HS-5 (cell line): Measurements from ENCODE around the gene IQCK.
"Not testable (repeated sequence)": the region's sequence is repeated elsewhere in the genome, so short reads cannot be mapped to it uniquely, and the experiment has no call there.

Experiments used
- DNase-seq: peaks from one replicate; pipeline ENCODE4 v3.0.0-alpha.2; 2012; ENCODE audit warnings: low read depth

Gene IQCK

DNA sequence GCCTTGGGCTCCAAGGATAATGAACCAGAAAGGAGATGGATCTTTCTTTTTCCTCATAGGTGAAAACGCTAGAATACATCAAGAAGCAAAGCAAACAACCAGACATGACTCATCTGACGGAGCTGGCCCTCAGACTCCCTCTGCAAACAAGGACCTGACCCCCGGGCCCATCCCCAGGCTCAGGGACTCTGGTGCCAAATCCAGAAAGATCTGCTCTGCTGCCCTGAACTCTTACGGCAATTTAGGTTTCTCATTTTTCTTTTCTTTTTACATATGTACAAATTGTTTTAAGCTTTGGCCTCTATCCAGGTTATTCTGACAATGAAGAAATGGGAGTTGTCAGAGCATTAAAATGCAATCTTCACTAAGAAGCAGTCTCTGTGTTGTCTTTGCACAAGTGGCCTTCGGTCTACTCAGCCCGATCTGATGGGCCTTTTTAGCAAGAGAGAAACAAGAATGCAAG lies 17.7 kb upstream of the IQCK start:
- no peak for DNase-seq

GRCh38 chr16:19701091-19701490 lies 17.0 kb upstream of the IQCK start:
- DNase-seq = no peak

- no peak for DNase-seq
These were observed 14.7 kb upstream of the IQCK start for GRCh38 chr16:19703172-19703889.

GRCh38 chr16:19704321-19705145 lies 13.5 kb upstream of the IQCK start:
- DNase-seq = no peak

GRCh38 chr16:19705146-19705501 lies 12.9 kb upstream of the IQCK start:
- DNase-seq = no peak

- no peak for DNase-seq
These were observed 12.2 kb upstream of the IQCK start for GRCh38 chr16:19705843-19706242.

GRCh38 chr16:19706846-19707245 lies 11.2 kb upstream of the IQCK start:
- DNase-seq = no peak

- no peak for DNase-seq
These were observed 10.3 kb upstream of the IQCK start for GRCh38 chr16:19707569-19708295.

DNA sequence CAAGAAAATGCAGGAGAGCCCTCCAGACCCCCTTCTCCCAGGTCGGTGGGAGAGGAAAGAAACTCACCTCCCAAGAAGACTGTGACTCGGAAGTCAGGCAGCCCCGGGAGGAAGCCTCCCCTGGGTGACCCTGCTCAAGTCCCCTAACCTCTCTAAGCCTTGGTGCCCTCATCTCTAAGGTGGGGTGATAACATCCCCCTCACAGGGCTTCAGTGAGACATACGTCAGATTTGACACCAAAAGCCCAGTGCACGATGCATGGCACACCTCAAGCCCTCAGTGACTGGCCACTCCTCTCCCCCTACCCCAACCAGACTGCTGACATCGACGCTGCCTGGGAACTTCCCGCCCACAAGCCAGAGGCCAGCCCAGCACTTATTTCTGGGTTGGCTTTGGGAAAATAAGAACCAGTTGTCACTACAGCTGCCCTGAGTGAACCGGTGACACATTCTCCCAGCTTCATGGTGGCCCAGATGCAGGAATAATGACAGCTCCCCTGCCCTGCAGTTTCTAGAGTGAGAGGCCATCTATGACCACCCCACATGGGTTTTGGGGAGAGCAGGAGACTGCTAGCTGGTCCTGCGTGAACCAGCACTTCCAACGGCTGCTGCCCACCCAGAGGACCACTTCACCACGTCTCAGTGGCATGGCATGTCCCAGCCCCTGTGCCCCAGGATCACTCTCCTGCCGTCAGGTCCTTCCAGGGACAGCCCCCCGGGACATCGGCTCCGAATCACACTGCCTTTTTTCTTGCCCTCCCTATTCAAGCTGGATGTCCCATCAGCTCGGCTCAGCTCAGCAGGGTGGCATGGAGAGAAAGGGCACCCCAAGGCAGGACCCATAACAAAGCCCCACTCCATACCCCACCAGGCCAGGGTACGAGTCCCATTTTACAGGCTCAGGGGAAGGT lies 9.5 kb upstream of the IQCK start:
- DNase-seq = no peak

DNA sequence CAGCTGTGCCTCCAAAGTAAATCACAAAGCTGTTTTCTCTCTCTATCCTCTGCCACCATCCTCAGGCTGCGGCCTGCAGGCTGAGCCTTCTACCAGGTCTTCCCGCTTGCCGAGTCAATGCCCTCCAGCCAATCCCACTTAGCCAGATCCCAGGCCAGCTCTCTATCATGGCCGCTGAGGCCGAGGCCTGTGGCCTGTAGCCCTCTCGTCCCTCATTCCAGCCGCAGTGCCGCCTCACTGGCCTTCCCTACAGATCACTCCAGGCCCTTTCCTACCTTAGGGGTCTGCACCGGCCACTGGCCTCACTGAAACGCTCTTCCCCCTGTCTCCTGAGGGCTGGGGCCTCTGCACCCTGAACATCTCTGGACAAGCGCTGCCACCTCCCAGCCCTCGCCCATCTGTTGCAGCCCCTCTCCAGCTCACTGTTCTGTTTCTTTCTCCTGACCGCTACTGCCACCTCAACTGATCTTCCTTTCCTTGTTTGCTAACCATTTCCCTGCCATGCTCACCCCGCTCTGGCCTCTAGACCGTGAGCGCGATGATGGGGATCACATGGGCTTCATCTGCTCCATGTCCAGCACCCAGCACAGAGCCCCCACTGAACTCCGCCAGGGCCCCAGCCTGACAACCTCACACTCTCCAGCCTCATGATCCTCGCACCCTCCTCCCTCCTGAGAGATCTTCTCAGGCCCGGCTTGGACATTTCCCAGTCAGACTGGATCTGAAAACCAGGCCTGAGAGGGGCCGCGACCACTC lies 8.5 kb upstream of the IQCK start:
- DNase-seq = no peak

DNA sequence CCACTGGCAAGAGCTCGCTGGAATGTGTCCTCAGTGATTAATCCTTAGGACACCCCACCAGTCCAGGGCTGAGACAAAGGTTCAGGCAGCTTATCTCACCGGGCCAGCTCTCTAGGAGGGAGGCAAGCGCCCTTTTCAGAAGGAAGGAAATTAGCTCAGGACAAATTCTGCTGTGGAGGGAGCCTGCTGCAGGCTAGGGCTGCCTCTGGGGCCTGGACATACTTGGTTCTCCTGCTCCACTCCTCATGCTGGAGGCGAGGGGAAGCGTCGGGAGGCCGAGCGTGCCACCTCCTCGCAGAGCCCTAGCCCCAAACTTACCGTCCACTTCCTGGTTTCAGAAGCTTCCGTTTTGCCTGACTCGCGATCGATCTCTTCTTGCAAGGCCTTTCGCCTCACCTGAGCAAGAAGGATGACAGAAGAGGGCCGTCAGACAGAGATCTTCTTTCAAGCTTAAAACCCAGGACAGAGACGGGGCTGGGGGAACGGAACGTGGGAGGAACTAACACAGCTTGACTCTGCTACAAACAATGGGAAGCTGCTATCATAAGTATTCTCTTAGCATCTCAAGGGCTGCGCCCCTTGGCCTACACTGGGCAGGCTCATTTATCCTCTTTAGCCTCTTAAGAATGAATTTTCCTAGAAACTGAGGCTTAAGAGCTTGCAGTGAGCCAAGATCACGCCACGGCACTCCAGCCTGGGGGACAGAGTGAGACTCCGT lies 7.7 kb upstream of the IQCK start:
- DNase-seq = no peak

GRCh38 chr16:19710991-19711545 lies 7.0 kb upstream of the IQCK start:
- DNase-seq = no peak

GRCh38 chr16:19711643-19712042 lies 6.4 kb upstream of the IQCK start:
- DNase-seq = no peak

DNA sequence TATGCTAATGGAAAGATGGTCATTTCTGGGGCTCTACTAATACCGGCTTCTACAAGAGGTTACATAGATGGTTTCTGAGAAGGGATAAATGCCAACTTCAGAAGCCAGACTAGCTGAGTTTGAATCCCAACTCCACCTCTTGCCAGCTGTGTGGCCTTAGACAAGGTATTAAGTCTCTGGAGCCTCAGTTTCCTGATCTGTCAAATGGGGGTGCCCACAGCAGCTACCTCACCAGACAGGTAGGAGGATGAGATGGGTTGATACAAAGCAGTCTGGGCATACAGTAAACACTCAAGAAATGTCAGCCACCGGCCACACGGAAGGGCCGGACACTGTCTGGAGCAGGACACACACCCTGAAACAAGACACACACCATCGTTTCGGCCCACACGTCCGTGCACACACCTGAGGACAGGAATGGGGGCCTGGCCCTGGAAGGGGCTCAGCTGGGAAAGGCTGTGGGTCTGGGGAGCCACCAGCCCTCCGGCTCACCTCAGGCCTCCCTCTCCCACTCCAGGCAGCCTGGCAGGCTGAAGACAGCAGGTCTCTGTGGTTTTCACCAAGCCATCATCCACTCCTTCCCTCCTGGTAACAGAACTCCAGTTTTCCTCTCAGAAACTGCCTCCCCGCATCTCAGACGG lies 5.5 kb upstream of the IQCK start:
- DNase-seq = no peak

DNA sequence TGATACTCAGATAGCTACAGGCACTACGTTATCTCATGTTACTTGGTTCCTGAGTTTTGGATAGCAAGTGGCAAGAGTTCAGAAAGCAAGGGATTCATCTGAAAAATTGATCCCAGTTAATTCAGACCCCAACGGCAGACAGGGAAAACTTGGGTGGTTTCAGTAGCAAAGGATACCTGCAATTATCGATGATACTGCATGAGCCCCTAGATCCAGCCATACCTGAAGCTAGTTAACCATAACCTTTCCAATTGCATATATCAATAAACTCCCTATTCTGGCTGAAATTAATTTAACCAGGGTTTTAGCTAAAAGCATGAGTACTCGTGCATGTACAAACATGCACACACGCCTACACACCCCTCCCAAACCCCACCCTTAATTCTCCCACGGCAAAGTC lies 4.4 kb upstream of the IQCK start:
- DNase-seq = no peak

- DNase-seq = no peak
These were observed 2.5 kb upstream of the IQCK start for GRCh38 chr16:19715566-19715965.

- no peak for DNase-seq
These were observed 1.9 kb upstream of the IQCK start for GRCh38 chr16:19716183-19716582.

DNA sequence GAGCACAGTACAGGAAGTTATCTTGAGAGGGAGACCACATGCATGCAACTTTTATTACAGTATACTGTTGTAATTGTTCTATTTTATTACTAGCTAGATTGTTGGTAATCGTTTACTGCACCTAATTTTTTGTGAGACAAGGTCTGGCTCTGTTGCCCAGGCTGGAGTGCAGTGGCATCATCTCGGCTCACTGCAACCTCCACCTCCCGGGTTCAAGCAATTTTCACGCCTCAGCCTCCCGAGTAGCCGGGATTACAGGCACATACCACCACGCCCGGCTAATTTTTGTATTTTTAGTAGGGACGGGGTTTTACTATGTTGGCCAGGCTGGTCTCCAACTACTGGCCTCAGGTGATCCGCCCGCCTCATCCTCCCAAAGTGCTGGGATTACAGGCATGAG lies 1.3 kb upstream of the IQCK start:
- not testable (repeated sequence) for DNase-seq

- DNase-seq = no peak
These were observed 757 bp upstream of the IQCK start for GRCh38 chr16:19717314-19717713.

GRCh38 chr16:19718624-19718965 lies 524 bp downstream of the IQCK start:
- no peak for DNase-seq
